Dermis blood vessel endothelial cell (primary cell): ENCODE results near the gene ANO4. TPM values are rescaled to one million over a fixed set of nuclear protein-coding genes. Genes with fewer than 3 reads are reported as not detected.
"Not testable (repeated sequence)": the region's sequence is repeated elsewhere in the genome, so short reads cannot be mapped to it uniquely, and the experiment has no call there.

ENCODE experiments used
- DNase-seq: peaks from one replicate; pipeline ENCODE4 v3.0.0; 2010
- total RNA-seq: library from RNA; depleted of rRNA; stranded (reverse); fragments of >200 nt; gene quantifications from 2 replicates; pipeline ENCODE4 v1.2.3, GENCODE V29; 2014

The ANO4 gene
- total RNA-seq, 1 donor from 2014 or later = 0.85 TPM

DNA sequence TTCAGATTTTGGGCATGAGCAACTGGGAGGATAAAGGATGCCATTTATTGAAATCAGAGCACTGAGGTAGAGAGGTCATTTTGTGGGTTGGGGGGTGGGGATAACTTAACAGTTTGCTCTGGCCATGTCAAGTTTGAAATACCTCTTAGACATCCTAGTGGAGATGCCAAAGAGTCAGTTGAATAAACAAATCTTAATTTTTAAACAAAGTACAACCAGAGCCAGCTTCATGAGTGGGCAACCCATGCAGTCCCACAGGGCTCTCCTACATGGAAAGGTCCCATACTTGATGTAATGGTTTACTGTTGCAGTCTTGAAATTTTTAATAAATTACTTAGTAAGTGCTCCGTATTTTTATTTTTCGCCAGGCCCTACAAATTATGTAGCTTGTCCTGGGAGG is 81.2 kb downstream of the ANO4 start:
- no peak for DNase-seq

DNA sequence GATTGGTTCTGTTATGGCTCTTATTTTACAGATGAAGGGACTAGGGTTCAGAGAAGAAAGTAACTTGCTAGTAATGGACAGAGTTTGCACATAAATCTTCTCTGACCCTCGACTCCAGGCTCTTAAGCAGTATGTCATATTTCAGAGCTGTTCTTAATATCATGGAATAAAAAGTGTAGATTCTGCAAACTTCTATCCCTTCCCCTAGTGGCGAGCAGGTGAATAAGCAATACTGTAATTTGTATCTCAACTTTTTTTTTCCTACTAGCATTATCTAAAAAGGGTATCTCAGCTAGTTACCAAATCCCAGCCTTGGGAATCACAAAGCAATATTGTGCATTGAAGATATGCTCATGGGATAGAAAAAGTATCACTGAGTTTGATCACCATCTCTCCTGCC is 83.2 kb downstream of the ANO4 start:
- DNase-seq = no peak

DNA sequence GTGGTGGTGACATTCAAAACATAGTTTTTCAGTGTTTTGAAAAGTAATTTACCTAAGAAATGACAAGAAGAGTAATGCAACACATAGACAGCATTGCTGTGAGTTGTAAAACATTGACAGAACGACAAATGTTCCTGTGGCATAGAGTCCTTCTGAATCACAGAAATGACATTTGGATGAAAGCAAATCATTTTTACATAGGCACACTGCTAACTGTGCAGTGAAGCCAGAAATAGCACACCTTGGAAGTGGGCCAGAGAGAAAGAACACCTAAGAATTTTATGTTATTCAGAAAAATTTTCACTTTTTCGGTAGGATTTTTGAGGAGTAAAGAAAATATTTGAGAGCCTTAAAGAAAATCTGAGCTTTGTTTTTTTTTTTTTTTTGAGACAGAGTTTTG is 100.6 kb downstream of the ANO4 start:
- DNase-seq = no peak

DNA sequence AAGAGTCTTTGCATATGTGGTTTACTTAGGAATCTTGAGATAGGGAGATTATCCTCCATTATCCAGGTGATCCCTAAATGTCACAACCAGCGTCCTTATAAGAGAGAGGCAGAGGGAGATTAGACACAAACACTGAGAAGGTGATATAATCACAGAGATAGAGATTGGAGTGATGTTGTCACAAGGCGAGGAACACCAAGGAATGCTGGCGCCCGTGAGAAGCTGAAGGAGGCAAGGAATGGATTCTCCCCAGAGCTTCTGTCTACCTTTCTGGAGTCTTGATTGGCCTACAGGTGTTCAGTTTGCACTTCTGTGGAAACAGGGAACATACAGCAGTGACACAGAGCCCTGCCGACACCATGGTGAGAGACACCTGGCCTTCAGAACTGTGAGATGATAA is 101.6 kb downstream of the ANO4 start:
- no peak for DNase-seq

DNA sequence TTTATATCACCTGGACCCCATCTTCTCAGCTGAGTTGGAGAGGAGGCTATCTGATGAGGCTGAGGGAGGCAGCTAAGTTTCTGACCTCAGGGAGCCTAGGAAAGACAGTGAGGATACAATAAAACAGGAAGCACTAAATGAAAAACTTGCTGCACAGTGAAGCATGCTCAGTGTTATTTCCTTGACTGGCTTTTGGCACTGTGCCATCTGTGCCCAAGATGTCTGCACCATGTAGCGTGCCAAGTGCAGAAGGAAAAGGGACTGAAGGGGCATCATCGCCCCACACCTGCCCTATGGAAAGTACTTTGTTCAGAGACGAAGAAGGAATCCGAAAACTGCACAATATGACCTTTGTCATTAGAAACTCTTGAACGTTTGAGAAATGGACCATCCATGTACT is 102.7 kb downstream of the ANO4 start:
- no peak for DNase-seq

DNA sequence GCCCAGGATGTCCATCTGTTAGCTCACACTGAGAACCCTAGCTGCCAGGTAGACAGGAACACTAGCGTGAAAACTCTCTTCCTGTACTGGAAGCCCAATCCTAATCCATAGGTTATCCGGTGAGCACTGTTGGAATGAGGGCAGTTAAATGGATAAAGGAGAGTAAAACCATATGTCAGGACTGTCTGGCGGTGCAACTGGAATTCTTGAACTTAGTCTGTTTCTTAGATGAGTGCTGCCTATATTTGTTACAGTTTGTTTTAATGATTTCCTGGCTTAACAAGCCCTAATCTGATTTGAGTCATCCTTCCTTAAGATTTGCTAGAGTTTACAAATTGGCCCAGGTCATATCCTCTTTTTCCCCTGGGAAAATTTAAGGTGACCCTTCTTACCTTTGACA is 104.7 kb downstream of the ANO4 start:
- DNase-seq = no peak

DNA sequence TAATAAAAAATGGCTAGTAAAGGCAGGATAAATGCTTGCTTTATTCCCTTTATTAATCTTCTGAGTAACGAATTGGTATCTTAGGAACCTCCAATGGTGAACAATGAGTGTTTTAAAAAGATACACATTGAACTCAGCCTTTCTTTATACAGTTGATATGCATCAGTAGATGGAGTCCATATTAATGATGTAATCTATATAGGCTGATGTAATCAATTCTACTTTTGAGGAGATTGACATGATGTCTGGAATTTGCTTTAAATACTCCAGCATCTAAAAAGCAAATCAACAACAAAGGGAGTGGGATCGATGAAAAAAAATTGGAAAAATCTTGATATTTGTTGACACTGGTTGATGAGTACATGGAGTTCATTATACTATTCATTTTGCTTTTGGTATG is 106.2 kb downstream of the ANO4 start:
- no peak for DNase-seq

DNA sequence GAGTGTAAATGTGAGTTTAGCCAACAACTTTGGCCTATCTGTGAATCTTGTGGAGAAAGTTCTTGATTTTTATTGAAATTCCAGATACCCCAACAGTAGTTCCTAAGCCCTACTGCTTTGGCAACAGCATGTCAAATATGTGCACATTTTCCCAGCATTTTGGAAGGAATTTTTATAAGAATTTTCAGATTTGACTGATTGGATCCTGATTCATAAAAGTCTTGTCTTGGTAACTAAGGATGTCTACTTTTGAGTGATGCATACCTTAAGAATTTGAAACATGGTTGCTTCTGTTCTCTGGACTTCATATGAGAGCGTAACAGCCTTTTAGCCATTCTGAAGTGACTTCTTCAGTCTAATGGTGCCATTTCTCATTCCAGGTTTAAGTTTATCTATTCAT is 106.7 kb downstream of the ANO4 start:
- no peak for DNase-seq

DNA sequence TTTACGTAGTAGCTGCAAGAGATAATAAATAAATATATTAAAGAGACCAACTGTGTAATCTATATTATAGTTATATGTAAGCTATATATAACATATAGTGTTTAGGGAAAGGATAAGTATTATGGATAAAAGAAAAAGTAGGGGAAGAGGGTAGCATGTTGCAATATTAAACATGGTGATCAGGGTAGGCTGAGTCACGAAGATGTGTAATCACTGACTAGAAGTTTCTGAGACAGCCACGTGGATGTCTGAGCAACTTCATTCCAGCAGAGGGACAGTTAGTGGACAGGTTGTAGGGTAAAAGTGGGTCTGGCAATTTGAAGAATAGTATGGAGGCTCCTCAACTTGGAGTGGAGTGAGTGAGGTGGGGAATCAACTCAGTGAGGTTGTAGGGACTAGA is 109.7 kb downstream of the ANO4 start:
- DNase-seq = no peak

DNA sequence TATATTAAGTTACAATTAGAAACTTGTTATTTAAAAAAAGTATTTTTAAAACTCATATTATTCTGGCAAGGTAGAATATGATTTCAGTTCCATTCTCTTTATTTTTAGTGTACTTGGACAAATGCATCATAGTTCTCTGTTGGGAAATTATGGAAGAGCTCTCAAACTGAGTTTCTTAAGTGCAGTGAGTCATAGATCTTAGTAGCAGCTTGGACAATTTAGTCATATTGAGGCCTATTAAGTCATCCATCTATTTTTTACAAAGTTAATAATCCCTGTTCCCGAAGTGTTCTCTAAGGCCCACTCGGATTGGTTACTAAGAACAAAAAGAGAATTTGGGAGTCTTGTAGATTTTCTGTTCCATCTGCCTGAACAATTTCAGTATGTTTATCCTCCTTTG is 113.9 kb downstream of the ANO4 start:
- DNase-seq = no peak

DNA sequence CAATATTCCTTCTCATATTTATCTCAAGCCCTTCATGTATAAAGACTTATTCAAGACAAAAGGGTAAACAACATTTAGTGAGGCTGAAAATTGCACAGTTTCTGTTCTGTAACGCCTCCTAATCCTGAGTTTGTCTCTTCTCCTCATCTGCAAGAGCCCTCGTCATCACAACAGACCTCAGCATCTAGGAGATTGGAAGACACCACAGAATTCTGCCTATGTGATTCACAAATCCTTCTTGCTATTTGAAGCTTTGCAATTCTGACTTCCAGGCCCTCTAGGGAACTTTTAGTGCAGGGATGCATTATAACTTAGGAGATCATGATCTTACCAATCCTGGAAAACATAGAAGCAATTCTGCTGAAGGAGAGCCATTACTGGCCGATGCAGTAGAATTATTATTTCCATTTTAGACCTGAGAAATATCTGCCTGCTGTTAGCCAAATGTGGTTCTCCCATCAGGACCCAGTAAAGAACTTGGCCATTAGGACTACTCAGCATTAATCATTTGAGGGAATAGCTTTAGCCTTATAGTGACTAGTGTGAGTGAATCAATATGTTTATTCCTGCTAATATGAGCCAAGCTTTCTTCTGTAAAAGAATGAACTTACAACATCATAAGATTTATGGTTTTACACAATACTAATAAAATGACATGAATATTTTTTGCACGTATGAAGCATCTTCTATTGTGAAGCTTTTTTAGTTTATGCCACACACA is 119.5 kb downstream of the ANO4 start:
- no peak for DNase-seq

DNA sequence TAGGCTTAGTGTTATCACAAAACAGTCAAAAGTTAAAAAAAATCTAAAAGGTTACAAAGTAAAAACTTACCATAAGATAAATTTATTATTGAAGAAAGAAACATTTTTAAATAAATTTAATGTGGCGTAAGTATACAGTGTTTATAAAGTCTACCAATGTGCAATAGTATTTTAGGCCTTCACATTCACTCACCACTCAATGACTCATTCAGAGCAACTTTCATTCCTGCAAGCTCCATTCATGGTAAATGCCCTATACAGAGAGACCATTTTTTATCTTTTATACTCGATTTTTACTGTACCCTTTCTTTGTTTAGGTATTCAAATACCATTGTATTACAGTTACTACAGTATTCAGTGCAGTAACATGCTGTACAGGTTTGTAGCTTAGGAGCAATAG is 124.5 kb downstream of the ANO4 start:
- no peak for DNase-seq

DNA sequence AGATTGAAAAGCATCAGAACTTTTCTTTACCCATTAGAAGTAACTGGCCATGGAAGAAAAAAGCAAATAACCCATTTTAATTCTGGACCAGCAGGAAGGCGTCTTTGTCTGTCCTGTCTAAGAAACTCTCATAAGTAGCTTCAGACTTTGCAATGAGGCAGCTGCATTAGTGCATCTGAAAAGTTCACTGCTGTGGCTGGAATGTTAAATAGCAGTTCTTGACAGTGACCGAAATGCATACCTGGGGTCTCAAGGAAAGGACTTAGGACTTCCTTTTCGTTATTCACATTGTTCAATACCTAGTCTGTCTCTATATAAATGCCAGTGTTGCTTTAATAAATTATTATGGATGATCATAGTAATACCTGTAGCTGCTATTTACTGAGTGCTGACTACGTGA is 125.9 kb downstream of the ANO4 start:
- DNase-seq = no peak

DNA sequence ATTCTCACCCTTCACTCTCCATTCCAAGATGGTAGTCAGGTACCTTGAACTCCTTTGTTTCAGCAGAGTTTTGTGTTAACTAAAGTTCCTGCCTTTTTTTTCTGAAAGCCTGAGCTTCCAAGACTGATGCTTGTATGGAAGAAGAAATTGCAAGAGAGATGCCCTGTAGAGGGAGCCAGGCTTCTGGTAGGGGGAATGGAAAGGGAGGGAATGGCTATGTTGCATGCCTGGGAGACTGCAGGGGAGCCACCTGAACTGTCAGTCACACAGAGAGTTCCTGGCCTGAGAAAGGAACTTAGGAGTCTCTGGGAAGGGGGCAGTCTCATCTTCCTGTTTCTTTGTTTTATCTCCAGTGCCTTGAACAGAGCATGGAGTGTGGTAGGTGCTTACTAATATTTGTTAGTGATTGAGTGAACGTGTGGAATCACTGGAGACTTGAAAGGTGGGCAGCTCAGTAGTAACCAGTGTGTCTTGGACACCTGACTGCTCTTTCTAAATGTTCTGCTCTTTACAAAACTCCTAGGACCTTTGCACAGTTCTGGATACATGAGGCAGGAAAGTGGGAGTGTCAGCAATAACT is 132.2 kb downstream of the ANO4 start:
- DNase-seq = no peak

DNA sequence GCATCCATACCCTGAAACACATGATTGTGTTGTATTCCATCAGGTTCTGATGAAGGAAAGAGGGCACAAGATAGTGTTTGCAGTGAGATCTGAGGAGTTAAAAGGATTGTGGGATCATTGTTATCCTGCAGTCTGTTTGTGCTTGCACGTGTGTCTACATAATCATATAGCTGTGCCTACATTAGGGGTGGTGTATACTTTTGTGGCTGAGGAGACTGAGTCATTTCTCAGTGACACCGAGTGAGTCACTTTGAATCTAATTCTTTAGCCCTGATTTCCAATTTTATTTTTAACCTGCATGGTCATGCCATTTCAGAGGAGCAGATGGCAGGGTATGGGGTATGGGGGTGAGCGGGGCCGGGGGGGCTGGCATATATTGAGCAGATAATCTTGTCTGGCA is 133.2 kb downstream of the ANO4 start:
- DNase-seq = no peak

DNA sequence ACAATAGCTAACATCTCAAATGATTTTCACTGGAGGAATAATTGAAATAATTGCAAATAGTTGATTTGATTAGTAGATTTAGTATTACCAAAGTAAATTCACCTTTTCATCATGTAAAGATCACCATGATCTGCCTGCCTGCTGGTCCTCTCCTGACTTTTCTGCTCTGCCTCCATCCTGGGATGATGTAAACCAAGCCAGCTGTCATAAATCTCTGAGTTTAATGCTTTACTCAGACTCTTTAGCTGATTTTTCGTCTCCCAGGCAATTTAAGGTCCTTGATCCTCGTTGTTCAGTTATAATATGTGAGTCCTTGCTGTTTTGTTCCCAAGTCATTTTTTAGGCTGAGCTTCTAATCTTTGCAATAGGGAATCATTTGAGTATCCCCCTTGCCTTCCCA is 138.0 kb downstream of the ANO4 start:
- no peak for DNase-seq

DNA sequence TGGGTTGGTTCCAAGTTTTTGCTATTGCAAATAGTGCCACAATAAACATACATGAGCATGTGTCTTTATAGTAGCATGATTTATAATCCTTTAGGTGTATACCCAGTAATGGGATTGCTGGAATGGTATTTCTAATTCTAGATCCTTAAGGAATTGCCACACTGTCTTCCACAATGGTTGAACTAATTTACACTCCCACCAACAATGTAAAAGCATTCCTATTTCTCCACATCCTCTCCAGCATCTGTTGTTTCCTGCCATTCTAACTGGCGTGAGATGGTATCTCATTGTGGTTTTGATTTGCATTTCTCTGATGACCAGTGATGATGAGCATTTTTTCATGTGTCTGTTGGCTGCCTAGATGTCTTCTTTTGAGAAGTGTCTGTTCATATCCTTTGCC is 139.0 kb downstream of the ANO4 start:
- DNase-seq = not testable (repeated sequence)

DNA sequence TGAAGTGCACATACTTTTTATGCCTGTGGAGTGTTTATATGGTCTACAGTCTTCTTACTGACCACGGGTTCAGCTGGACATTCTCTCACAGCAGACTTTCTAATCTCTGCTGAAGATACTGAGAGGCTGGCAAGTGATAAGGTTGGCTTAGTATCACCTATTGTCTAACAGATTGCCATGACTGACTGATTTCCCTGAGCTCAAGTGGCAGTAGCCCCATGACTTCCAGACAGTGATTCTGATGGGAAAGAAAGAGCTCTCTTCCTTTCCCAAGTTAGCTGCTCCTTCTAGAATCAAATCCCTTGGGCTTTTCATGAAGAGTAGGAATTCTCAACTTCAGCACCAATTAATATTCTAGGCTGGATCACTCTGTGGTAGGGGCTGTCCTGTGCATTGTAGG is 141.4 kb downstream of the ANO4 start:
- DNase-seq = no peak

DNA sequence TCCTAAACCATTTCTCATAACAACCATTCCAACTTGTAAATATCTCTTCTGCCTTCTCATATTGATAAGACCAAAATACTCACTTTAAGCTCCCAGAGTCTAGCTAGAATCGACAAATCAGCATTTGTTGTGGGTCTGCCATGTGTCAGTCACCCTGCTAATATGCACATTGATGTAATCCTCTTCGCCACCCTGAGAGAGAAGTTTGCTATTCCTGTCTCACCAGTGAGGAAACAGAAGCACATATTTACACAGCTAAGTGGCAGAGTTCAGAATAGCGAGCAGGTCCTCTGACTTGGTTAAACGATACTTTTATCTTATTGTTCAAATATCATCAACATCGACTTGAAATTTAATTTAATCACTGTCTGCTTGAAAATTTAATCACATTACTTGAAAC is 142.1 kb downstream of the ANO4 start:
- no peak for DNase-seq

DNA sequence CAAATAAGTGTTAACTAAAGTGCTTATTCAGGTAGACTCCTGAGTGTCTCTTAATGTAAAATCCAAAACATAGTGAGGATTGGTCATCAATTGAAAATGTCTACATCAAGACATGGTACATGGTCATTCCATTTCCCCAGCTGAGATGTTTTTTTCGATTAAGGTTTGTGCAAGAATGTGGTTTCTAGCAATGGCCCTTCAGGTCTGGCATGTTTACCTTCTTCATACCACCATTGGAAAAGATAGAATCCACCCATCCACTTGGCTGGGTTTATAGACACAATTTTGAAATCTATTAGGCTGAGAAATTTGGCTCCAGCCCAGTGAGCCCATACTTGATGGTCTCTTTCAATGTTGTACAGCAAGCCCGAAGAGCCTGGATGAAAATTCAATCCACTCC is 145.9 kb downstream of the ANO4 start:
- no peak for DNase-seq

DNA sequence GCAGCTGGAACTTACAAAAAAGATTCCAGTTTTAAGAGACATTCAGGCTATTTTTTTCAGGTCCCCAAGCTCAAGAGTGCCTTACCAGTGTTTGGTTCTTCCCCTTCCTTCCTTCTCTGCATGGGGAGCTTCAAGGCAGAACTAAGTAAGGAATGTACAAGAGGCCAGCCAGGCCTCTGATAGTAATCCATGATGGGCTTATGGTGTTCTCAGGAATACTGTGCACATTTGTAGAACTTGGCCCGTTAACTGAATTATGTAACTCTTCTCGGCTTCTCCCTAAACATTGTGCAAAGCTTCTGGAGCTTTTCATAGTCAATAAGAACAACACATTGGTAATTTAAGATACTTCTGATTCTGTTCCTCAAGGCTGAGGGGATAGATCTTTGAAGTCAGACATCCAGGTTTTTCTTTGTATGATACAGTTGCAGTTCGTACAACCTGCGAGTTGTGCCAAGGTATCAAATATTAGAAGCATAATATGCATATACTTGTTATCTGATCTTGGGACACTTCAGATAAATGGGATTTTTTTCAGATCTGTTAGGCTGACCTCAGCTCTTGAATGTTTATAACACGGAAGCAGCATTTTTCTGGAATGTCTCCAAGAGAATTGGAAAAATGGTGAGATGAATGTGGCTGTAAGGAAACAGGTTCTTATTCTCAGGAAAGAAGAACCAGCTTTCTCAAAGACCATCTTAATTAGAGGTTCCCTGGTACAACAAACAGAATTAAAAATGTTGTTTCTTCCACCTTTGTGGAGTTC is 148.6 kb downstream of the ANO4 start:
- no peak for DNase-seq

DNA sequence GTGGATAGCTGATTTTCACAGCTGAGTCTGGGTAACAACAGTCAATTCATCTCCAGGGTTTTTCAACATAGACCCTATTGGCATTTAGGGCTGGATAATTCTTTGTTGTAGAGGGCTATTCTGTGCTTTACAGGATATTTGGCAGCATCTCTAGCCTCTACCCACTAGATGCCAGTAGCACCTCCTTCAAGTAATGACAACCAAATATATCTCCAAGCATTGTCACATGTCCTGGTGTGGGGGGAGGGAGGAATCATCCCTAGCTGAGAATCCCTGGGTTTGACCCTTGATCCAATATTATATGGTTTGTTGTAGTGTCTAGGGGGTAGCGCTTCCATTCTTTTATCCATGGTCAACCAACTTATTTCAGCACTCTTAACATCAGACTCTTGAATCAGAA is 157.2 kb downstream of the ANO4 start:
- no peak for DNase-seq

DNA sequence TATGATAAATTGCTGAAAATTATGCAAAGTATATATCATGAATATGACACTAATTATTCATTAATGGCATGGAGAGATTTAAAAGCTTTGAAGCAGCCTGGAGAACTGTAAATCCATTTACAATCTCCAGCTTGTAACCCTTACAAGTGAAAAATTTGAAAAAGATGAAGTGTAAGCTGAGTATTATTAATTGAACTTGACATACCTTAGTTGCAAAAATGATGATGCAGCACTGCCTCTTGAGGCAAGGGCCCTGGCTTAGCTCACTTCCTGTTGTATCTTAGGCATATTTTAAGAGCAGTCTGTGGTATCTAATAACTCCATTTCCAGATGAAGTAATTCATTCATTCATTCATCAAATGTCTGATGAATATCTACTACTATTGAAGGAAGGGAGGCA is 158.6 kb downstream of the ANO4 start:
- DNase-seq = no peak

DNA sequence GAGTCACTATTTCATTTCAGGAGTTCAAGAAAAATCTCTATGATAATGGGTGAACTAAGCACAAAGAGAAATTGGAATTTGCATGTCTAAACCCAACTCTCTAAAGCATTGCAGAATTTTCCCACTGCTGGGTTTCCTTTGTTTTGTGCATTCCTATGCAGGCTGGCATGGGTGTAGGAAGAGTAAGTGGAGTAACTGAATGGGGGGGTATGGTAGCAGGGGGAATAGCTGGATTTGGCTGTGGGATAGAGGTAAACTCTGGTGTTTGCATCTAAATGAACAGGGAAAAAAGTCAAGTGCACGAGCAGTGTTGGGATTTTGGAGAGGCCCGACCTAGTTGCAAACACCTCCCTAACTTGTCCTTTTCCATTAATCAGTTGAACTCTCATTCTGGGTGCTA is 159.1 kb downstream of the ANO4 start:
- no peak for DNase-seq
